Mesendoderm (in vitro differentiated cells): ENCODE measurements around the gene DMRT3.

Source experiments
- DNase-seq: peaks from one replicate; pipeline ENCODE4 v3.0.0; 2013
- H2AK5ac ChIP-seq: 2 replicates; pipeline ENCODE4 v1.6.1; 2013; ENCODE audit warnings: low read length, inconsistent platforms
- H2BK120ac ChIP-seq: 2 replicates; pipeline ENCODE4 v1.6.1; 2013; ENCODE audit warnings: low read depth, mild to moderate bottlenecking, low read length, moderate library complexity, mixed read lengths
- H2BK15ac ChIP-seq: replicated peaks from 2 replicates; pipeline ENCODE4 v1.6.1; 2013; ENCODE audit warnings: low read depth, mild to moderate bottlenecking, moderate library complexity
- H2BK5ac ChIP-seq: 2 replicates; pipeline ENCODE4 v1.6.1; 2013; ENCODE audit warnings: low read length, inconsistent platforms
- H3K18ac ChIP-seq: 2 replicates; pipeline ENCODE4 v1.6.1; 2013; ENCODE audit warnings: mild to moderate bottlenecking, low read length, mixed read lengths
- H3K23ac ChIP-seq: one replicate; pipeline ENCODE4 v1.6.1; 2013; ENCODE audit warnings: low read length
- H3K27ac ChIP-seq: 2 replicates; pipeline ENCODE4 v1.5.1; 2013; ENCODE audit warnings: low read depth, mild to moderate bottlenecking, inconsistent platforms, low read length, moderate library complexity
- H3K27me3 ChIP-seq: 2 replicates; pipeline ENCODE4 v1.6.1; 2013; ENCODE audit warnings: low read length, control low read depth, mild to moderate bottlenecking, inconsistent platforms; ENCODE audit not compliant: insufficient read depth, poor library complexity
- H3K36me3 ChIP-seq: 2 replicates; pipeline ENCODE4 v1.6.1; 2013; ENCODE audit warnings: low read length, inconsistent platforms; ENCODE audit not compliant: control insufficient read depth, insufficient read depth
- H3K4ac ChIP-seq: one replicate; pipeline ENCODE4 v1.6.1; 2013; ENCODE audit warnings: low read depth, mild to moderate bottlenecking, low read length, moderate library complexity
- H3K4me1 ChIP-seq: 2 replicates; pipeline ENCODE4 v1.6.1; 2013; ENCODE audit warnings: low read depth, low read length, inconsistent platforms; ENCODE audit not compliant: control insufficient read depth
- H3K4me2 ChIP-seq: 2 replicates; pipeline ENCODE4 v1.6.1; 2013; ENCODE audit warnings: low read length
- H3K4me3 ChIP-seq: 2 replicates; pipeline ENCODE4 v1.5.1; 2013; ENCODE audit warnings: mild to moderate bottlenecking, low read length
- H3K56ac ChIP-seq: one replicate; pipeline ENCODE4 v1.6.1; 2013; ENCODE audit warnings: low read length
- H3K79me1 ChIP-seq: 2 replicates; pipeline ENCODE4 v1.6.1; 2013; ENCODE audit warnings: low read length, inconsistent platforms
- H3K79me2 ChIP-seq: 2 replicates; pipeline ENCODE4 v1.6.1; 2013; ENCODE audit warnings: mild to moderate bottlenecking, low read length; ENCODE audit not compliant: control insufficient read depth, insufficient read depth
- H3K9ac ChIP-seq: 2 replicates; pipeline ENCODE4 v1.6.1; 2013; ENCODE audit warnings: low read length, inconsistent platforms
- H4K5ac ChIP-seq: one replicate; pipeline ENCODE4 v1.6.1; 2013; ENCODE audit warnings: low read length
- H4K8ac ChIP-seq: one replicate; pipeline ENCODE4 v1.6.1; 2013; ENCODE audit warnings: low read depth, mild to moderate bottlenecking, control low read depth, low read length, moderate library complexity
- WGBS: extraction: QIAGEN DNeasy Blood & Tissue Kit; methylation state at CpG from one replicate; pipeline ENCODE4 v1.1.7; 2013; ENCODE audit warnings: low lambda C conversion rate, missing lambda C conversion rate; ENCODE audit not compliant: insufficient coverage; ENCODE audit errors: extremely low coverage; 5-methylcytosine and 5-hydroxymethylcytosine counted together

Gene DMRT3

DNA sequence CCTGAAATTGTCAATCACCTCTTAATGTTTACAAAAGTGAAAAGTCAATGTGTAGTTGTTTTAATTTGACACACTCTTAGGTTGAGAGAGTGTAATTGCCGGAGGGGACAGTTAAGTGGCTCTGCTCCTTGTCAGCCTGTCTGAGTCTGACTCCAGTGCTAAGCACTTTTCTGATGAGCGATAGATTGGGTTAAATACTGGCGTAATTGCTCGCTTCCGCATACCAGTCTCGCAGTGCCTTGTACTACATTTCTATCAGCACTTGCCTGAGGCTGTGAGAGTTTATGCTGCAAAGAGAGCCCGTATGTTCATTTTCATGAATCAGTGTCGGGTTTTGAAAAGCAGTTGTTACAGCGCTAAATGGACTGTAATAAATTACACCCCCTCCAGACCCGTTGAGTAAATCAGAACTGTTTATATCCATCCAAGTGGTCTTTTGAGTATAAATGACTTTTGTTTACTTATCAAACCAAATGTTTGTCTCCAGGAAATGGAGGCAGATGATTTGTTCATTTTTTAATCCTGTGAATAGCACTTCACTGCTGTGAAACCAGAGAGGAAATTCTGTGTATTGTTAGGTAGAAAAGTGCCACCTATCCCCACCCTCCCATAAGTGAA lies 41.0 kb upstream of the DMRT3 start:
- DNase-seq: no peak
- Histone ChIP-seq H3K27me3 (no peaks in the 10 kb centered on the region), H3K79me1 (no peaks in the 10 kb centered on the region), H3K36me3 (no peaks in the 10 kb centered on the region), H2BK15ac (no peak overlapping the region), H2AK5ac (no peak overlapping the region), H3K56ac (no peak overlapping the region), H3K27ac (no peak overlapping the region), H3K9ac (no peak overlapping the region), H4K5ac (no peak overlapping the region), H3K4ac (peak overlapping the region; percentile 4), H3K79me2 (no peaks in the 10 kb centered on the region), H3K4me2 (no peak overlapping the region), H3K4me3 (no peak overlapping the region), H3K4me1 (no peaks in the 10 kb centered on the region), H3K18ac (no peak overlapping the region), H2BK5ac (no peak overlapping the region), H4K8ac (no peak overlapping the region), H3K23ac (no peak overlapping the region), H2BK120ac (no peak overlapping the region)
- WGBS: no CpG with 5 or more reads among the region's 10 CpGs

DNA sequence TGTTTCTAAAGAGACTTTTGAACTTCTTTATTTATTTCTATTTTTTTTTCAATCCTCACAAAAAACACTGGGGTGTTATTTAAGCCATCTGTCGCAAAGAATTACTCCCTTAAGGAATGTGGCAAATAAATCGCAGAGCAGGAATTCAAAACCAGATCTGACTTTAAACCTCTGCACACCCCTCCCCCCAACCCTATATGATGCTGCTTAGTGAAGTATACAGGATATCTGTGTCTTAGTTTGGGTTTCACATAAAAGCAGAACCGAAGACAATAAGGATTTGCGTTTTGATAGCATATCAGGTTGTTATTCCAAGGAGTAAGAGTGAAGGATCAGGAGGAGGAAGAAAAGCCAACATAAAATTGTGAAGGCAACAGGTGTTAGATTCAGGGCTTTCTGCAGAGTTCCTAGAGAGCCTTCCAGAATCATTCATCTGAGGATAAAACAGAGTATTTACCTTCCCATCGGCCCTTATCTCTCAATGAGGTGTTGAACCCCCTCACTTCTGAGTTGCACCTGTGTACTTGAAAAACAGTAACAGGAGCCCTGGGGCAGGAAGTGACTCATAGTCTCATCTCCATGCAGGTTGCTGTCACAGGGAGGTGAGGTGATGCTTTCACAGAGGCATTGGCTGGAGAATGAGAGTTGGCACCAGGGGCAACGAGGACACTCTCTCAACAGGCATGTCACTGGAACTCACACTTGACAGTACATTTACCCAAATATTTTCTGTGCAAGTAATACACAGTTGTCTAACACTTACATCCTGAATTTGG lies 33.5 kb upstream of the DMRT3 start:
- Histone ChIP-seq H3K4me1 (no peaks in the 10 kb centered on the region), H2BK15ac (no peak overlapping the region), H3K27ac (no peak overlapping the region), H4K5ac (no peak overlapping the region), H3K4me2 (no peak overlapping the region), H3K36me3 (no peaks in the 10 kb centered on the region), H3K23ac (no peak overlapping the region), H2AK5ac (no peak overlapping the region), H3K27me3 (no peaks in the 10 kb centered on the region), H3K79me1 (no peaks in the 10 kb centered on the region), H2BK120ac (no peak overlapping the region), H4K8ac (no peak overlapping the region), H3K18ac (no peak overlapping the region), H3K4me3 (no peak overlapping the region), H3K9ac (no peak overlapping the region), H3K4ac (no peak overlapping the region), H3K79me2 (no peaks in the 10 kb centered on the region), H2BK5ac (no peak overlapping the region), H3K56ac (no peak overlapping the region)
- DNase-seq: peak; percentile 78
- no CpG with 5 or more reads among the region's 6 CpGs for WGBS

DNA sequence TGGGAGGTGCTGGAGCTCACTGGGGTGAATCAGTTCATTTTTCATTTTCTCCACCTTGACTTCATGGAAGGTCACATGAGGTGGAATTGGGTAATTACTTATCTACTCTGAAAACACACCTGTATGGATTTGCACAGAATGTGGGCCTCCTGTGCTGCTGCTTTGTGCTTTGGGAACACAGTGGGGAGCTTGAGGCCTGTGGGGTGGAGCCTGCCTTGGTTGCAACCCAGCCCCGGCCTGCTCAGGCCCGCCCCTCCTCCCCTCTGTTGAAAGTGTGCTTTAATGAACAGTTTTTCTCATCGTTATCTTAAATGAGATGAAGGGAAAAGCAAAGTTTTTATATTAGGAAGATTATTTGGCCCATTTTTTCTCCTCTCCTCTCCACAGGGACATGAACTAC lies 28.5 kb upstream of the DMRT3 start:
- no peak for DNase-seq
- H3K4me1 ChIP-seq: no peaks in the 10 kb centered on the region
- no peak overlapping the region for H2BK5ac ChIP-seq
- no peak overlapping the region for H3K18ac ChIP-seq
- H2BK120ac ChIP-seq: no peak overlapping the region
- no peak overlapping the region for H3K4ac ChIP-seq
- H4K5ac ChIP-seq: no peak overlapping the region
- H4K8ac ChIP-seq: no peak overlapping the region
- no CpG with 5 or more reads among the region's 3 CpGs for WGBS
- no peaks in the 10 kb centered on the region for H3K27me3 ChIP-seq
- no peak overlapping the region for H2AK5ac ChIP-seq
- no peaks in the 10 kb centered on the region for H3K79me2 ChIP-seq
- no peak overlapping the region for H3K4me3 ChIP-seq
- H3K79me1 ChIP-seq: no peaks in the 10 kb centered on the region
- no peak overlapping the region for H3K56ac ChIP-seq
- no peak overlapping the region for H3K23ac ChIP-seq
- H3K36me3 ChIP-seq: no peaks in the 10 kb centered on the region
- no peak overlapping the region for H3K27ac ChIP-seq
- no peak overlapping the region for H2BK15ac ChIP-seq
- H3K9ac ChIP-seq: no peak overlapping the region
- no peak overlapping the region for H3K4me2 ChIP-seq

DNA sequence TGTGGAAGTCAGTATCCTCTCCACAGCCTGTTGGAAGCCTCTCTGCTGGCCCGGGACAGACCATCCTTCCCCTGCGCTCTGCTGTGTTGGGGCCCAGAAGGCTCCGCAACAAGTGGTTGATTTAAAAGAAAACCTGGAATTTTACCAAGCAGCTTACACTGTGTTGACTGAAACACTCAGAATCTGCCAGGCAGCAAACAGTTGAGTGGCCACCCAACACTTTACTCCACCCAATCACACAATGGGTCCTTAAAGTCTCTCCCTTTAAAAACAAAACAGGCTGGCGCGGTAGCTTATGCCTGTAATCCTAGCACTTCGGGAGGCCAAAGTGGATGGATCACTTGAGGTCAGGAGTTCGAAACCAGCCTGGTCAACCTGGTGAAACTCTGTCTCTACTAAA lies 28.0 kb upstream of the DMRT3 start:
- Histone ChIP-seq H3K79me2 (no peaks in the 10 kb centered on the region), H3K36me3 (no peaks in the 10 kb centered on the region), H2BK120ac (no peak overlapping the region), H4K8ac (no peak overlapping the region), H3K4ac (no peak overlapping the region), H3K27me3 (no peaks in the 10 kb centered on the region), H3K18ac (no peak overlapping the region), H3K4me1 (no peaks in the 10 kb centered on the region), H4K5ac (no peak overlapping the region), H3K79me1 (no peaks in the 10 kb centered on the region), H3K4me2 (no peak overlapping the region), H3K4me3 (no peak overlapping the region), H2BK5ac (no peak overlapping the region), H3K27ac (no peak overlapping the region), H3K23ac (no peak overlapping the region), H2AK5ac (no peak overlapping the region), H3K9ac (no peak overlapping the region), H2BK15ac (no peak overlapping the region), H3K56ac (no peak overlapping the region)
- DNase-seq: no peak
- no CpG with 5 or more reads among the region's 7 CpGs for WGBS

DNA sequence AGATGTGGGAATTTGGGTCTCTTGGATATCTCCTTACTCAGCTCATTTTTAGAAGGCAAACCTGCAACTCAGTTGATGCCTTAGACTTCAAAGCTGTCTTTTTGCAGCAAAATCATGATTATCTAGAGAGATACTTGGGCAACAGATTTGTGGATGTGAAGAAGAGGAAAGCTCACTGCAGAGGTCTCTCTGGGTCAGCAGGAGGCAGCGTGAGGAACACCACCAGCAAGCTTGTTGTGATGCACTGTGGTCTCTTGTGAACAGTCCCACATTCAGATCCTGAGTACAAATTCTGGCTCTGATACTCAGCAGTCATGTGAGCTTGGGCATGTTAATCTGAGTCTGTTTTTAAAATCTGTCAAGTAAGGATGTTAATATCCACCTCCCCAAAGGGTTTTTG lies 26.3 kb upstream of the DMRT3 start:
- Histone ChIP-seq H2BK15ac (no peak overlapping the region), H3K79me2 (no peaks in the 10 kb centered on the region), H3K4me1 (no peaks in the 10 kb centered on the region), H3K27ac (no peak overlapping the region), H3K4me2 (no peak overlapping the region), H2BK120ac (no peak overlapping the region), H3K36me3 (no peaks in the 10 kb centered on the region), H3K56ac (no peak overlapping the region), H3K4ac (no peak overlapping the region), H3K79me1 (no peaks in the 10 kb centered on the region), H3K4me3 (no peak overlapping the region), H4K5ac (no peak overlapping the region), H2AK5ac (no peak overlapping the region), H3K23ac (no peak overlapping the region), H3K27me3 (no peaks in the 10 kb centered on the region), H4K8ac (no peak overlapping the region), H3K18ac (no peak overlapping the region), H2BK5ac (no peak overlapping the region), H3K9ac (no peak overlapping the region)
- no CpG with 5 or more reads among the region's 1 CpG for WGBS
- DNase-seq: no peak
